Measurements from ENCODE around the gene ZC3HAV1.

GRCh38 chr7:139059905-139060304, 49.6 kb downstream of the ZC3HAV1 start:
- TF ChIP-seq POLR2AphosphoS5 (IDR thresholded peaks at IDR 0.05; ENCODE audit: low read depth, low read length) (no peak), REST (IDR thresholded peaks at IDR 0.05; ENCODE audit: insufficient read depth in 1 of 2, low read depth in 2 of 2, low read length in 2 of 2) (no peak), TAF1 (IDR thresholded peaks at IDR 0.05; ENCODE audit: borderline replicate concordance, insufficient read depth, low read length) (no peak), SIN3A (IDR thresholded peaks at IDR 0.05; ENCODE audit: borderline replicate concordance, insufficient read depth, low read length) (no peak)
